Mesothelial cell of epicardium (in vitro differentiated cells): ENCODE data around the gene SNX9. TPM values are rescaled to one million over a fixed set of nuclear protein-coding genes. Genes with fewer than 3 reads are reported as not detected.

Source experiments
- DNase-seq, 2 experiments: peaks; one replicate each; pipeline ENCODE4 v3.0.0; 2021; ENCODE audit warnings: low spot score in 2 of 2; ENCODE audit not compliant: unreplicated experiment in 2 of 2
- H3K27ac Mint-ChIP-seq: 2 replicates; pipeline ENCODE4 v1.8.0; 2021; ENCODE audit warnings: mixed read lengths
- H3K27me3 Mint-ChIP-seq: 2 replicates; pipeline ENCODE4 v1.8.0; 2021; ENCODE audit warnings: low read depth, mixed read lengths
- H3K36me3 Mint-ChIP-seq: 2 replicates; pipeline ENCODE4 v1.8.0; 2021; ENCODE audit warnings: mixed read lengths
- H3K4me1 Mint-ChIP-seq: 2 replicates; pipeline ENCODE4 v1.8.0; 2021; ENCODE audit warnings: mixed read lengths
- H3K4me3 Mint-ChIP-seq: 2 replicates; pipeline ENCODE4 v1.8.0; 2021; ENCODE audit warnings: mild to moderate bottlenecking, moderate library complexity, mixed read lengths
- H3K9me3 Mint-ChIP-seq: 2 replicates; pipeline ENCODE4 v1.8.0; 2021; ENCODE audit warnings: mixed read lengths
- total RNA-seq: library from RNA; stranded (reverse); gene quantifications from 3 replicates; pipeline ENCODE4 v1.2.1, GENCODE V29; 2021
- TF ChIP-seq, protein P1 (sequence below): fragments of 200-600 bp; sonication (generic); IDR thresholded peaks from one replicate; pipeline ENCODE4 v1.5.0; 2021; ENCODE audit warnings: antibody characterized with exemption; ENCODE audit not compliant: unreplicated experiment

Gene SNX9
- total RNA-seq, 1 donor from 2014 or later, result 23.1 TPM

DNA sequence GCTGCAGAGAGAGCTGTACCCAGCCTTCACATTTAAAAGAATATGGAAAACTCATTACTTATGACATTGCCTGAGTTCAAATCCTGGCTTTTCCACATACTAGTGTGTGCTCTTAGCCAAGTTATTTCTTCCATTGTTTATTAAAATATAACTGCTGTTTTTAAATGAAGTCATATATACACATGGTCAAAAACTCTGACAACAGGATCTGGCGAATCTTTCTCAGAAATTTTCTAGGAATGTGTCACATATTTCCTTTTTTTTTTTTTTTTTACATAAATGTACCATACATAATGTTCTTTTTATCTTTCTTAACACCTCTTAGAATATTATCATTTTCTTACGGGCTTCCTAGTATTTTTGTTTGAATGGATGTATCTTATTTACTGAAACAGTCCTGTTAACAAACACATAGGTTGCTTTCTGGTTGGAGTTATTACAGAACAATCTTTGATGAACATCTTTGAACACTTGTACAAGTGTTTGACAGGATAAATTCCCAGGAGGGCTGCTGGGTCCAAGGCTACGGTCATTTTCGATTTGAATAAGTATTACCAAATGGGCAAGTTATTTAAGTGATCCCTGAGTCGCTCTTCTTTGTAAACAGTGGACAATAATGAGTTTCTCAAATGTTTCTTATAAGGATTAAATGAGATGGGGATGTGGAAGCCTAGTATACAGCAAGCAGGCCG is 1.6 kb upstream of the SNX9 start:
- H3K9me3 Mint-ChIP-seq, result no peaks in the 10 kb centered on the region
- TF ChIP-seq, protein P1, sequence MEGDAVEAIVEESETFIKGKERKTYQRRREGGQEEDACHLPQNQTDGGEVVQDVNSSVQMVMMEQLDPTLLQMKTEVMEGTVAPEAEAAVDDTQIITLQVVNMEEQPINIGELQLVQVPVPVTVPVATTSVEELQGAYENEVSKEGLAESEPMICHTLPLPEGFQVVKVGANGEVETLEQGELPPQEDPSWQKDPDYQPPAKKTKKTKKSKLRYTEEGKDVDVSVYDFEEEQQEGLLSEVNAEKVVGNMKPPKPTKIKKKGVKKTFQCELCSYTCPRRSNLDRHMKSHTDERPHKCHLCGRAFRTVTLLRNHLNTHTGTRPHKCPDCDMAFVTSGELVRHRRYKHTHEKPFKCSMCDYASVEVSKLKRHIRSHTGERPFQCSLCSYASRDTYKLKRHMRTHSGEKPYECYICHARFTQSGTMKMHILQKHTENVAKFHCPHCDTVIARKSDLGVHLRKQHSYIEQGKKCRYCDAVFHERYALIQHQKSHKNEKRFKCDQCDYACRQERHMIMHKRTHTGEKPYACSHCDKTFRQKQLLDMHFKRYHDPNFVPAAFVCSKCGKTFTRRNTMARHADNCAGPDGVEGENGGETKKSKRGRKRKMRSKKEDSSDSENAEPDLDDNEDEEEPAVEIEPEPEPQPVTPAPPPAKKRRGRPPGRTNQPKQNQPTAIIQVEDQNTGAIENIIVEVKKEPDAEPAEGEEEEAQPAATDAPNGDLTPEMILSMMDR, result no peak
- no peak for DNase-seq
- H3K36me3 Mint-ChIP-seq, result no peaks in the 10 kb centered on the region
- H3K4me1 Mint-ChIP-seq, result peaks cover 26% of the 10 kb centered on the region
- H3K27ac Mint-ChIP-seq, result peak overlapping the region; percentile 86
- H3K27me3 Mint-ChIP-seq, result peaks cover 2% of the 10 kb centered on the region
- H3K4me3 Mint-ChIP-seq, result peak overlapping the region; percentile 78

DNA sequence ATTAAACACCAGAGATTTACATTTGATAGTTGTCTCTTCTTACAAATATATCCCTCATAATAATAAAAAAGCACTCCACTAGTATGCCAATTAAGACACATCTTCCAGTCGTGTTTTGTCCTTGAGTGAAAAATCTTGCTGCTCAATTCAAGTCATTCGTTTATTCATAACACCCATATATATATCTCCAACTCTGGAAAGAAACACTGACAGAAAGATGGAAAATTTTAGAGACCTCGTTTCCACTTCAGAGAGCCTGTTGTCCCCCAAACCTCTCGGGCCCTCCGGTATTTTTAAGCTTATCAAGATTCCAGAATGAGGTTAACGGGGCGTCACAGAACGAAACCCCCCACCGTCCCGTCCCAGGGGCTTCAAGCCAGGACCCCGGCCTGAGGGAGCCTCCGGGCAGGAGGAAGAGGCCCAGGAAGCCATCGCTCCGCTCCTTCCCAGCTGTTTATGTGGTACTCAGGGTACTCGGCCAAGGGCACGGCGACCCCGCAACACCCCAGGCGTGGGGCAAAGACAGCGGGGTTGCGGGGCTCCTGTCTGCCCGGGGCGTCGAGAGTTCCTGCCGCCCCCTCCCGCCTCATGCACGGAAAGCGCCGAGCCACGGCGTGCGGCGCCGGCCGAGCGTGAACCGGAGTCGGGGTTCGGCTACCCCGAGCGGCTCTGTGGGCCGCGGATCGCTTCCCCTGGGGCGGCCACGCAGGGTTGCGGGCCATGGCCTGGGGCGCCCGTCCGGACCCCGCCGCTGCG is 623 bp upstream of the SNX9 start:
- TF ChIP-seq, protein P1, result no peak
- peak overlapping the region; percentile 86 for H3K27ac Mint-ChIP-seq

DNA sequence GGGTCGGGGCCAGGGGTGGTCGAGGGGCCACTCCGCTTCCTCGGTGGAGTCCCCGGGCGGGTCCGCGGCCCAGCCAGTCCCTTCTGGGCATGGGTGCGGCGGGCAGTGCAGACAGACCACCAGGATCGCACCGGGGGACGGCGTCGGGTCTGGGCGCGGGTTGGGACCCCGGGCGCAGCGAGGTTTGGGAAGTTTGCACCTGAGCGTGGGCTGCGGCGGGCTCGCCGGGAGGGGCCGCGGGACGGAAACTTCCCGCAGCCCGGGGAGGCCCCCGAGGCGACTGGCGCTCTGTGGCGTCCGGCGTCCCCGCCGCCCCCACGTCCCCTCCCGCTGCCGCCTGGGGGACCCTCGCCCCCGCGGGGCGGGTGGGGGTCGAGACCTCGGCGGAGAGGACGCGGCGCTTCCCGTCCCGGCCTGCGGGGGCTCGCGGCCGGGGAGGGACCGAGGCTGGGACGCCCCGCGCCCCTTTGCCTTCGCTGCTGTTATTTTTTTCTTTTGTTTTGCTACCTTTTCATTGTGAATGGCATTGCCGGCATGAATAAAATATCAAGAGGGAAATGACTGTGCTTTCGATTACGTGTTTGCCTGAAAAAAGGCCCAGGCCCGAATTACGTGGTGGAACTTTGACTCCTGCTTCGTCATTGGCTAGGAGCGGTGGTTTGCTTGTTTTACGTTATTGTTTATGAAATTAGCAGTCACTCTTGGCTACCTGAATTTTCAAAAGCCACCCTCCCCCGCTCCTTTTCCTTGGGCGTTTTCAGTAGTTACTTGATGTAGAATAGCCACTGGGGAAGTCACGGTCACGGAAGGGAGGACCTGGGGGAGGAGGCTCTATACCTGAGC is 703 bp downstream of the SNX9 start:
- DNase-seq, result peak; percentile 26 to 53
- peaks cover 26% of the 10 kb centered on the region for H3K4me1 Mint-ChIP-seq
- H3K36me3 Mint-ChIP-seq, result peaks cover 3% of the 10 kb centered on the region
- peaks cover 2% of the 10 kb centered on the region for H3K27me3 Mint-ChIP-seq
- no peaks in the 10 kb centered on the region for H3K9me3 Mint-ChIP-seq
- H3K4me3 Mint-ChIP-seq, result peak overlapping the region; percentile 96
- TF ChIP-seq, protein P1, result no peak
- peak overlapping the region; percentile 100 for H3K27ac Mint-ChIP-seq

More for the DNA sequence above, 623 bp upstream of the SNX9 start:
- peak overlapping the region; percentile 78 for H3K4me3 Mint-ChIP-seq
- H3K27me3 Mint-ChIP-seq, result peaks cover 2% of the 10 kb centered on the region
- H3K9me3 Mint-ChIP-seq, result no peaks in the 10 kb centered on the region
- peak; percentile 27 to 50 for DNase-seq
- H3K4me1 Mint-ChIP-seq, result peaks cover 26% of the 10 kb centered on the region
- H3K36me3 Mint-ChIP-seq, result no peaks in the 10 kb centered on the region

DNA sequence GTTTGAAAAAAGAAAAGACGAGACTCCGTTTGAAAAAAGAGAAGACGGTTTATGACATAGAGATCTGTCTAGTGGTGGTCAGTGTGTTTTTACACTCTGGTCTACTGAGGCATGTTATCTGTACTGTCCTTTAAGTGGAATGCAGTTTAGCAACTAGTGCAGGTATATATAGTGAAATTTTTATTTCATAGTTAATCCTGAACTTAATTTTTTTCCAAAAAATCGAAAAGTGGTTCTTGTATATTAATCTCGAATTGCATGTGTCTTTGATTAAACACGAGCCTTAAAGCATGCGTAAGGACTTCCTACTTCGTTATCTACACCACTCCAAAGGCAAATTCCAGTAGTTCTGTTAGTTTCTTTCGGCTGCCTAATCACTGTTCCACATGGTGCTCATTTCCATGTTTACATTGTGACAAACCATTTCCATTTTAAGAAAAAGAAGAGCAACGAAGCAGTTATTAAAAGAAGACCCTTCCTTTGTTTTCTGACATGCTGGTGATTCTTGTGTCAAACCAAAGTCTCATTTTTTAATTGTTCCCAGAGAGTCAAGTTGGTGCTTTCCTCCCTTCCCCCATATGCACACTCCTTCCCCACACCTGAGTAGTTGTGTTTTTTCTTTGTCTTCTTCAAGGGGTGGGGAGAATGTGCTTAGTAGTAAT is 2.3 kb downstream of the SNX9 start:
- TF ChIP-seq, protein P1, result no peak
- H3K4me1 Mint-ChIP-seq, result peaks cover 33% of the 10 kb centered on the region
- H3K36me3 Mint-ChIP-seq, result peaks cover 4% of the 10 kb centered on the region
- H3K27ac Mint-ChIP-seq, result peak overlapping the region; percentile 100
- no peak for DNase-seq
- no peaks in the 10 kb centered on the region for H3K27me3 Mint-ChIP-seq
- no peaks in the 10 kb centered on the region for H3K9me3 Mint-ChIP-seq
- H3K4me3 Mint-ChIP-seq, result peak overlapping the region; percentile 96

DNA sequence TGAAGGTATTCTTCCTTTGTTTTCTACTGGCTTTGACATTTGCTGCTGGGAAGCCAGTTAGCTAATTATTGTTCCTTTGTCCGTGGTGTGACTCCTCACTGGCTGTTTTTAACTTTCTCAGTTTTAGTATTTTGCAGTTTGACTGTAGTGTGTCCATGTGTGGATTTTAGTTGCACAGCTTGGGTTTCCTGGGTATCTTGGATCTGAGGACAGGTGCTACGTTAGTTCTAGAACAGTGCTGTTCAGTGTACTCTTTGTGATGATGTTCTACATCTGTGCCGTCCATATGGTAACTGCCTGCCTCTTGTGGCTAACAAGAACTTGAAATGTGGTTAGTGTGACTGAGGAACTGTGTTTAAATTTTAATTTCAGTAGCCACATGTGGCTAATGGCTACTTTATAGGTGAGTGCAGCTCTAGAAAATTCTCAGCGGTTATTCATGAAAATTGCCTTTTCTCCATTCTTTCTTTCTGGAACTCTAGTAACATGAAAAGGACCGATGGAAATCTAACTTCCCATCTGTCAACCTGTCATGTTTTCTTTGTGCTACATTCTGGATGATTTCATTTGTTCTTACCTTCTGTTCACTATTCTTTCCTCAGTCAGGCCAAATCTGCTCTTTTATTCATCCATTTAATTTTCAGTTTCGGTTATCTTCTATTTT is 7.4 kb downstream of the SNX9 start:
- no peaks in the 10 kb centered on the region for H3K27me3 Mint-ChIP-seq
- H3K36me3 Mint-ChIP-seq, result peaks cover 15% of the 10 kb centered on the region
- TF ChIP-seq, protein P1, result no peak
- H3K9me3 Mint-ChIP-seq, result peaks cover 6% of the 10 kb centered on the region
- peak overlapping the region; percentile 3 for H3K27ac Mint-ChIP-seq
- no peak for DNase-seq
- peaks cover 43% of the 10 kb centered on the region for H3K4me1 Mint-ChIP-seq
- no peak overlapping the region for H3K4me3 Mint-ChIP-seq
